ENCODE data around the gene REXO1. TPM values are rescaled to one million over a fixed set of nuclear protein-coding genes. Genes with fewer than 3 reads are reported as not detected.

The REXO1 gene
- total and polyA plus RNA-seq, 2 of the 13 experiments (the other 11 are each of a cell fraction or from before 2014, with no cell fraction given) = 5.0 to 11.2 TPM

DNA sequence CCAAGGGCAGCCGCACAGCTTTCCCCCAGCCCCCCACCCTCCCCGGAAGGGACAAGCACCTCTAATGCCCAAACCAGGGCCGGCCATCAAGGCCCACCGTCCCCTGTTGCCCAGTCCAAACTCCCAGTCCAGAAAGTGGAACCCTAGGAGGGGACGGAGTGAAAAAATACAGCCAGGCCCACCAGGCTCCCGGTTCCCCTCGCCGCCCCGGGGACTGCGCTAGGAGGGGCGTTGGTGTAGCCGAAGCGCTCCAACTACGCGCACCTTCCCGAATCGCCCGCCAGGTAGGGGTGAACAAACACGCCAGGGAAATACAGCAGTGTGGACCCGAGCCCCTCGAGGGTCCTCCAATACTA, 13.8 kb upstream of the REXO1 start (continued):
- TF ChIP-seq, protein P1, sequence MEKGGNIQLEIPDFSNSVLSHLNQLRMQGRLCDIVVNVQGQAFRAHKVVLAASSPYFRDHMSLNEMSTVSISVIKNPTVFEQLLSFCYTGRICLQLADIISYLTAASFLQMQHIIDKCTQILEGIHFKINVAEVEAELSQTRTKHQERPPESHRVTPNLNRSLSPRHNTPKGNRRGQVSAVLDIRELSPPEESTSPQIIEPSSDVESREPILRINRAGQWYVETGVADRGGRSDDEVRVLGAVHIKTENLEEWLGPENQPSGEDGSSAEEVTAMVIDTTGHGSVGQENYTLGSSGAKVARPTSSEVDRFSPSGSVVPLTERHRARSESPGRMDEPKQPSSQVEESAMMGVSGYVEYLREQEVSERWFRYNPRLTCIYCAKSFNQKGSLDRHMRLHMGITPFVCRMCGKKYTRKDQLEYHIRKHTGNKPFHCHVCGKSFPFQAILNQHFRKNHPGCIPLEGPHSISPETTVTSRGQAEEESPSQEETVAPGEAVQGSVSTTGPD (CRISPR knock-in tag; IDR thresholded peaks at IDR 0.05) = no peak
- TF ChIP-seq KDM5B (CRISPR knock-in tag; IDR thresholded peaks at IDR 0.05; ENCODE audit: borderline replicate concordance) (0 out of 2 replicates have a peak, but pooled peaks have one; percentile 7), ZNF232 (CRISPR knock-in tag; IDR thresholded peaks at IDR 0.05; ENCODE audit: borderline replicate concordance) (no peak), MAFK (conservative IDR thresholded peaks at IDR 0.05 in 1 of 2, IDR thresholded peaks at IDR 0.05 in 1 of 2; ENCODE audit: low read length in 2 of 2) (no peak), FOXK1 (CRISPR knock-in tag; IDR thresholded peaks at IDR 0.05; ENCODE audit: borderline replicate concordance, low read depth) (no peak), ZNF546 (CRISPR knock-in tag; conservative IDR thresholded peaks at IDR 0.05) (0 out of 2 replicates have a peak, but pooled peaks have one; percentile 31), ZNF34 (CRISPR knock-in tag; IDR thresholded peaks at IDR 0.05; ENCODE audit: borderline replicate concordance) (no peak), ETV5 (CRISPR knock-in tag; IDR thresholded peaks at IDR 0.05; ENCODE audit: borderline replicate concordance) (no peak), HNRNPLL (IDR thresholded peaks at IDR 0.05; ENCODE audit: low read depth, low read length, poor library complexity, severe bottlenecking) (peak; percentile 50), ASH2L (IDR thresholded peaks at IDR 0.05; ENCODE audit: insufficient read length, low read depth, low read length) (peak; percentile 16), NONO (IDR thresholded peaks at IDR 0.05) (no peak), NONO (CRISPR knock-in tag; conservative IDR thresholded peaks at IDR 0.05) (0 out of 2 replicates have a peak, but pooled peaks have one; percentile 13), ZNF557 (CRISPR knock-in tag; IDR thresholded peaks at IDR 0.05) (no peak), AGO2 (optimal IDR thresholded peaks at IDR 0.05; ENCODE audit: low read depth, low read length) (peak; percentile 37), KDM3A (CRISPR knock-in tag; IDR thresholded peaks at IDR 0.05; ENCODE audit: low read depth) (no peak), ZFX (CRISPR knock-in tag; IDR thresholded peaks at IDR 0.05; ENCODE audit: low read depth) (peak; percentile 65), MXD4 (CRISPR knock-in tag; IDR thresholded peaks at IDR 0.05) (no peak)
- TF ChIP-seq, protein P2, sequence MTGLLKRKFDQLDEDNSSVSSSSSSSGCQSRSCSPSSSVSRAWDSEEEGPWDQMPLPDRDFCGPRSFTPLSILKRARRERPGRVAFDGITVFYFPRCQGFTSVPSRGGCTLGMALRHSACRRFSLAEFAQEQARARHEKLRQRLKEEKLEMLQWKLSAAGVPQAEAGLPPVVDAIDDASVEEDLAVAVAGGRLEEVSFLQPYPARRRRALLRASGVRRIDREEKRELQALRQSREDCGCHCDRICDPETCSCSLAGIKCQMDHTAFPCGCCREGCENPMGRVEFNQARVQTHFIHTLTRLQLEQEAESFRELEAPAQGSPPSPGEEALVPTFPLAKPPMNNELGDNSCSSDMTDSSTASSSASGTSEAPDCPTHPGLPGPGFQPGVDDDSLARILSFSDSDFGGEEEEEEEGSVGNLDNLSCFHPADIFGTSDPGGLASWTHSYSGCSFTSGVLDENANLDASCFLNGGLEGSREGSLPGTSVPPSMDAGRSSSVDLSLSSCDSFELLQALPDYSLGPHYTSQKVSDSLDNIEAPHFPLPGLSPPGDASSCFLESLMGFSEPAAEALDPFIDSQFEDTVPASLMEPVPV (CRISPR knock-in tag; IDR thresholded peaks at IDR 0.05) = no peak
- TF ChIP-seq, protein P3, sequence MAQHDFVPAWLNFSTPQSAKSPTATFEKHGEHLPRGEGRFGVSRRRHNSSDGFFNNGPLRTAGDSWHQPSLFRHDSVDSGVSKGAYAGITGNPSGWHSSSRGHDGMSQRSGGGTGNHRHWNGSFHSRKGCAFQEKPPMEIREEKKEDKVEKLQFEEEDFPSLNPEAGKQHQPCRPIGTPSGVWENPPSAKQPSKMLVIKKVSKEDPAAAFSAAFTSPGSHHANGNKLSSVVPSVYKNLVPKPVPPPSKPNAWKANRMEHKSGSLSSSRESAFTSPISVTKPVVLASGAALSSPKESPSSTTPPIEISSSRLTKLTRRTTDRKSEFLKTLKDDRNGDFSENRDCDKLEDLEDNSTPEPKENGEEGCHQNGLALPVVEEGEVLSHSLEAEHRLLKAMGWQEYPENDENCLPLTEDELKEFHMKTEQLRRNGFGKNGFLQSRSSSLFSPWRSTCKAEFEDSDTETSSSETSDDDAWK (CRISPR knock-in tag; IDR thresholded peaks at IDR 0.05) = no peak
- TF ChIP-seq, protein P4, sequence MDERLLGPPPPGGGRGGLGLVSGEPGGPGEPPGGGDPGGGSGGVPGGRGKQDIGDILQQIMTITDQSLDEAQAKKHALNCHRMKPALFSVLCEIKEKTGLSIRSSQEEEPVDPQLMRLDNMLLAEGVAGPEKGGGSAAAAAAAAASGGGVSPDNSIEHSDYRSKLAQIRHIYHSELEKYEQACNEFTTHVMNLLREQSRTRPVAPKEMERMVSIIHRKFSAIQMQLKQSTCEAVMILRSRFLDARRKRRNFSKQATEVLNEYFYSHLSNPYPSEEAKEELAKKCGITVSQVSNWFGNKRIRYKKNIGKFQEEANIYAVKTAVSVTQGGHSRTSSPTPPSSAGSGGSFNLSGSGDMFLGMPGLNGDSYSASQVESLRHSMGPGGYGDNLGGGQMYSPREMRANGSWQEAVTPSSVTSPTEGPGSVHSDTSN (CRISPR knock-in tag; IDR thresholded peaks at IDR 0.05) = no peak
- TF ChIP-seq, protein P5, sequence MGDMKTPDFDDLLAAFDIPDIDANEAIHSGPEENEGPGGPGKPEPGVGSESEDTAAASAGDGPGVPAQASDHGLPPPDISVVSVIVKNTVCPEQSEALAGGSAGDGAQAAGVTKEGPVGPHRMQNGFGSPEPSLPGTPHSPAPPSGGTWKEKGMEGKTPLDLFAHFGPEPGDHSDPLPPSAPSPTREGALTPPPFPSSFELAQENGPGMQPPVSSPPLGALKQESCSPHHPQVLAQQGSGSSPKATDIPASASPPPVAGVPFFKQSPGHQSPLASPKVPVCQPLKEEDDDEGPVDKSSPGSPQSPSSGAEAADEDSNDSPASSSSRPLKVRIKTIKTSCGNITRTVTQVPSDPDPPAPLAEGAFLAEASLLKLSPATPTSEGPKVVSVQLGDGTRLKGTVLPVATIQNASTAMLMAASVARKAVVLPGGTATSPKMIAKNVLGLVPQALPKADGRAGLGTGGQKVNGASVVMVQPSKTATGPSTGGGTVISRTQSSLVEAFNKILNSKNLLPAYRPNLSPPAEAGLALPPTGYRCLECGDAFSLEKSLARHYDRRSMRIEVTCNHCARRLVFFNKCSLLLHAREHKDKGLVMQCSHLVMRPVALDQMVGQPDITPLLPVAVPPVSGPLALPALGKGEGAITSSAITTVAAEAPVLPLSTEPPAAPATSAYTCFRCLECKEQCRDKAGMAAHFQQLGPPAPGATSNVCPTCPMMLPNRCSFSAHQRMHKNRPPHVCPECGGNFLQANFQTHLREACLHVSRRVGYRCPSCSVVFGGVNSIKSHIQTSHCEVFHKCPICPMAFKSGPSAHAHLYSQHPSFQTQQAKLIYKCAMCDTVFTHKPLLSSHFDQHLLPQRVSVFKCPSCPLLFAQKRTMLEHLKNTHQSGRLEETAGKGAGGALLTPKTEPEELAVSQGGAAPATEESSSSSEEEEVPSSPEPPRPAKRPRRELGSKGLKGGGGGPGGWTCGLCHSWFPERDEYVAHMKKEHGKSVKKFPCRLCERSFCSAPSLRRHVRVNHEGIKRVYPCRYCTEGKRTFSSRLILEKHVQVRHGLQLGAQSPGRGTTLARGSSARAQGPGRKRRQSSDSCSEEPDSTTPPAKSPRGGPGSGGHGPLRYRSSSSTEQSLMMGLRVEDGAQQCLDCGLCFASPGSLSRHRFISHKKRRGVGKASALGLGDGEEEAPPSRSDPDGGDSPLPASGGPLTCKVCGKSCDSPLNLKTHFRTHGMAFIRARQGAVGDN (CRISPR knock-in tag; IDR thresholded peaks at IDR 0.05) = peak; percentile 36; the same call in 1 of the 2 replicates

All from HepG2 (cell line).